A549 (cell line): Measurements from ENCODE around the gene EML4. TPM values are rescaled to one million over a fixed set of nuclear protein-coding genes. Genes with fewer than 3 reads are reported as not detected.

ENCODE experiments used
- ATAC-seq, 2 experiments: fragments of 200-7000 bp in 1 of 2; fragments of >200 bp in 1 of 2; cut with Nextera tagmentation in 1 of 2; cut with Tn5 transposase in 1 of 2; 3 replicates each; pipeline versions ENCODE4 v1.8.0 to v1.9.1; 2018 to 2020; ENCODE audit warnings: mild to moderate bottlenecking in 1 of 2, moderate library complexity in 1 of 2
- CTCF ChIA-PET: fragments of 300-600 bp; sonication (Branson Sonifier 250); formaldehyde crosslinking; extraction: SDS; loops from one replicate; lab custom pipeline; 2021; ENCODE audit warnings: antibody characterized with exemption, inconsistent platforms; lab: Yijun Ruan, JAX
- POLR2A ChIA-PET: fragments of 350-600 bp; formaldehyde crosslinking; extraction: SDS; loops from one replicate; lab custom pipeline; 2021; ENCODE audit warnings: antibody characterized with exemption, inconsistent platforms; lab: Yijun Ruan, JAX
- DNase-seq, 2 experiments: peaks; one replicate each; pipeline versions ENCODE4 v3.0.0 to v3.0.0-alpha.2; 2011 to 2016; ENCODE audit warnings: low read depth in 1 of 2, low spot score in 1 of 2
- FAIRE-seq: peaks from 2 replicates; lab custom pipeline; 2011; peaks lifted over from hg19 to GRCh38; lab: Jason Lieb, UNC
- H3K27ac ChIP-seq, 2 experiments: fragments of >200 bp; sonication (Bioruptor Twin); formaldehyde crosslinking; 3 replicates each; pipeline ENCODE4 v1.5.1; 2016 to 2017
- H3K4me1 ChIP-seq: fragments of >200 bp; sonication (Bioruptor Twin); formaldehyde crosslinking; 3 replicates; pipeline ENCODE4 v1.6.1; 2016
- H3K4me2 ChIP-seq: fragments of >200 bp; sonication (Bioruptor Twin); formaldehyde crosslinking; 3 replicates; pipeline ENCODE4 v1.6.1; 2016
- H3K4me3 ChIP-seq: fragments of >200 bp; sonication (Bioruptor Twin); formaldehyde crosslinking; 3 replicates; pipeline ENCODE4 v1.5.1; 2016
- H3K9me3 ChIP-seq: fragments of >200 bp; sonication (Bioruptor Twin); formaldehyde crosslinking; 3 replicates; pipeline ENCODE4 v1.6.1; 2016
- BHLHE40 ChIP-seq: IDR thresholded peaks from 2 replicates; pipeline ENCODE4 v1.6.1; 2012; ENCODE audit warnings: low read depth, low read length, inconsistent platforms
- CBX2 ChIP-seq: fragments of 200-600 bp; sonication (generic); IDR thresholded peaks from 2 replicates; pipeline ENCODE4 v1.6.1; 2016; ENCODE audit warnings: low read depth, mild to moderate bottlenecking, borderline replicate concordance
- CBX8 ChIP-seq: fragments of 200-600 bp; sonication (generic); IDR thresholded peaks from 2 replicates; pipeline ENCODE4 v1.6.1; 2016
- CHD2 ChIP-seq: fragments of 150-350 bp; IDR thresholded peaks from 2 replicates; pipeline ENCODE4 v1.6.1; 2014; ENCODE audit warnings: low read length; ENCODE audit not compliant: partially characterized antibody
- EHF ChIP-seq: fragments of 250-450 bp; sonication (Bioruptor Pico); IDR thresholded peaks from 2 replicates; pipeline ENCODE4 v1.5.0; 2020; ENCODE audit warnings: mild to moderate bottlenecking
- FOSL2 ChIP-seq, 2 experiments: fragments of 450-650 bp in 1 of 2; fragments of >200 bp in 1 of 2; sonication (Bioruptor Twin) in 1 of 2; formaldehyde crosslinking; IDR thresholded peaks; 2 replicates each; pipeline versions ENCODE4 v1.5.0 to v1.6.1; 2016 to 2020; ENCODE audit warnings: mild to moderate bottlenecking in 1 of 2, moderate library complexity in 1 of 2
- HEYL ChIP-seq: fragments of 250-450 bp; sonication (Bioruptor Pico); IDR thresholded peaks from 2 replicates; pipeline ENCODE4 v1.8.0; 2021; ENCODE audit warnings: mild to moderate bottlenecking, moderate library complexity
- HOXA7 ChIP-seq: fragments of 250-450 bp; sonication (Bioruptor Pico); IDR thresholded peaks from 2 replicates; pipeline ENCODE4 v1.5.0; 2020; ENCODE audit warnings: mild to moderate bottlenecking, moderate library complexity
- HOXB5 ChIP-seq: fragments of 250-450 bp; sonication (Bioruptor Pico); IDR thresholded peaks from 2 replicates; pipeline ENCODE4 v1.5.0; 2020; ENCODE audit warnings: mild to moderate bottlenecking, moderate library complexity
- JUN ChIP-seq, 2 experiments: fragments of >200 bp; sonication (Bioruptor Twin); formaldehyde crosslinking; IDR thresholded peaks; 2 replicates in 1 of 2; 3 replicates in 1 of 2; pipeline ENCODE4 v1.6.1; 2016 to 2017
- NR3C1 ChIP-seq: fragments of >200 bp; sonication (Bioruptor Twin); formaldehyde crosslinking; IDR thresholded peaks from 3 replicates; pipeline ENCODE4 v1.6.1; 2017
- PHF8 ChIP-seq: fragments of 200-600 bp; sonication (generic); IDR thresholded peaks from 2 replicates; pipeline ENCODE4 v1.6.1; 2016; ENCODE audit warnings: low read depth, mild to moderate bottlenecking, antibody characterized with exemption, moderate library complexity, borderline replicate concordance
- RARB ChIP-seq: fragments of 250-450 bp; sonication (Bioruptor Pico); IDR thresholded peaks from 2 replicates; pipeline ENCODE4 v1.8.0; 2021; ENCODE audit warnings: mild to moderate bottlenecking, moderate library complexity
- RNF2 ChIP-seq: fragments of 200-600 bp; sonication (generic); IDR thresholded peaks from 2 replicates; pipeline ENCODE4 v1.6.1; 2016; ENCODE audit warnings: low read depth, mild to moderate bottlenecking, antibody characterized with exemption, moderate library complexity, borderline replicate concordance
- WGBS: methylation state at CpG from one replicate; pipeline ENCODE4 v1.1.6; 2017; ENCODE audit errors: missing lambda C conversion rate; 5-methylcytosine and 5-hydroxymethylcytosine counted together
- polyA plus RNA-seq, 4 experiments: library from polyadenylated mRNA; depleted of rRNA in 3 of 4; stranded (reverse); fragments of >200 nt; fragmentation: RNase III in 1 of 4; extraction: RNeasy Plus Mini Kit Qiagen cat#74134 plus additional on column Dnase treatment in 1 of 4; gene quantifications; 2 replicates in 3 of 4; 3 replicates in 1 of 4; pipeline ENCODE4 v1.2.3, GENCODE V29; 2011 to 2017
- TF ChIP-seq, protein P1 (sequence below): fragments of 200-600 bp; sonication (generic); IDR thresholded peaks from 2 replicates; pipeline ENCODE4 v1.6.1; 2016; ENCODE audit warnings: antibody characterized with exemption, mild to moderate bottlenecking, moderate library complexity
- TF ChIP-seq, protein P2 (sequence below): fragments of >200 bp; sonication (Bioruptor Twin); formaldehyde crosslinking; IDR thresholded peaks from 3 replicates; pipeline ENCODE4 v1.5.1; 2016
- TF ChIP-seq, protein P3 (sequence below): fragments of 450-650 bp; IDR thresholded peaks from 2 replicates; pipeline ENCODE4 v1.6.1; 2014; ENCODE audit warnings: antibody characterized with exemption
- TF ChIP-seq, protein P4 (sequence below): fragments of 250-450 bp; sonication (Bioruptor Pico); IDR thresholded peaks from 2 replicates; pipeline ENCODE4 v1.5.0; 2021; ENCODE audit warnings: mild to moderate bottlenecking, moderate library complexity, borderline replicate concordance

Gene EML4
- polyA plus RNA-seq, 2 of the 4 experiments (the other 2 are of a cell fraction), result 34.6 to 130 TPM

DNA sequence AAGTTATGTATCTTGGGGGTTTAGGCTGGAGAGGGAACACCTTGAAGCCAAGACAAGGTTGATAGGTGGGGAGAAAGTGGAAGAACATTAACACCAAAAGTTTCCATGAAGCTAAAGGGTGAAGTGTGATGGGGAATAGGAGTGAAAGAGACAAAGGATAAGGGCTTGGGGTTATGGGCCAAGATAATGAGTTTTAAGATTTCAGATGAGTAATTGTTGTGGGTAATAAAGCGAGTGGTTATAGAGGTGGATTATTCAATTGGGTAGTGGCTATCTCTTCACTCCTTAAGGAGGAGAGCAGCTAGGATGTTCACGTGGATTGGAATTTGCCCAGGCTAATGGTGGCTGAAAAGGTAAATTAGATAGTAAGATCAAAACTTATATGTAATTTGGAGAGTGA, 29.8 kb downstream of the EML4 start:
- POLR2A ChIA-PET, result no interaction called here
- ATAC-seq (no peak), DNase-seq (no peak), FAIRE-seq (no peak)
- CTCF ChIA-PET, result interaction anchor here (2.2 kb wide), 1 partner anchor 112 kb away, joined by 6 read pairs; no protein-coding TSS in a partner anchor
- no peaks in the 10 kb centered on the region for H3K9me3 ChIP-seq
- H3K27ac ChIP-seq, result no peak overlapping the region
- no peak for TF ChIP-seq RARB (CRISPR knock-in tag)
- no peak for TF ChIP-seq HOXB5
- TF ChIP-seq RNF2, result no peak
- TF ChIP-seq HEYL, result no peak
- no peak for TF ChIP-seq PHF8
- no peak for TF ChIP-seq FOSL2 (IDR thresholded peaks at IDR 0.05)
- TF ChIP-seq FOSL2 (CRISPR knock-in tag; IDR thresholded peaks at IDR 0.05), result no peak
- no peak for TF ChIP-seq NR3C1
- TF ChIP-seq, protein P1, sequence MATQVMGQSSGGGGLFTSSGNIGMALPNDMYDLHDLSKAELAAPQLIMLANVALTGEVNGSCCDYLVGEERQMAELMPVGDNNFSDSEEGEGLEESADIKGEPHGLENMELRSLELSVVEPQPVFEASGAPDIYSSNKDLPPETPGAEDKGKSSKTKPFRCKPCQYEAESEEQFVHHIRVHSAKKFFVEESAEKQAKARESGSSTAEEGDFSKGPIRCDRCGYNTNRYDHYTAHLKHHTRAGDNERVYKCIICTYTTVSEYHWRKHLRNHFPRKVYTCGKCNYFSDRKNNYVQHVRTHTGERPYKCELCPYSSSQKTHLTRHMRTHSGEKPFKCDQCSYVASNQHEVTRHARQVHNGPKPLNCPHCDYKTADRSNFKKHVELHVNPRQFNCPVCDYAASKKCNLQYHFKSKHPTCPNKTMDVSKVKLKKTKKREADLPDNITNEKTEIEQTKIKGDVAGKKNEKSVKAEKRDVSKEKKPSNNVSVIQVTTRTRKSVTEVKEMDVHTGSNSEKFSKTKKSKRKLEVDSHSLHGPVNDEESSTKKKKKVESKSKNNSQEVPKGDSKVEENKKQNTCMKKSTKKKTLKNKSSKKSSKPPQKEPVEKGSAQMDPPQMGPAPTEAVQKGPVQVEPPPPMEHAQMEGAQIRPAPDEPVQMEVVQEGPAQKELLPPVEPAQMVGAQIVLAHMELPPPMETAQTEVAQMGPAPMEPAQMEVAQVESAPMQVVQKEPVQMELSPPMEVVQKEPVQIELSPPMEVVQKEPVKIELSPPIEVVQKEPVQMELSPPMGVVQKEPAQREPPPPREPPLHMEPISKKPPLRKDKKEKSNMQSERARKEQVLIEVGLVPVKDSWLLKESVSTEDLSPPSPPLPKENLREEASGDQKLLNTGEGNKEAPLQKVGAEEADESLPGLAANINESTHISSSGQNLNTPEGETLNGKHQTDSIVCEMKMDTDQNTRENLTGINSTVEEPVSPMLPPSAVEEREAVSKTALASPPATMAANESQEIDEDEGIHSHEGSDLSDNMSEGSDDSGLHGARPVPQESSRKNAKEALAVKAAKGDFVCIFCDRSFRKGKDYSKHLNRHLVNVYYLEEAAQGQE, result no peak
- no peak for TF ChIP-seq CBX2
- TF ChIP-seq, protein P2, sequence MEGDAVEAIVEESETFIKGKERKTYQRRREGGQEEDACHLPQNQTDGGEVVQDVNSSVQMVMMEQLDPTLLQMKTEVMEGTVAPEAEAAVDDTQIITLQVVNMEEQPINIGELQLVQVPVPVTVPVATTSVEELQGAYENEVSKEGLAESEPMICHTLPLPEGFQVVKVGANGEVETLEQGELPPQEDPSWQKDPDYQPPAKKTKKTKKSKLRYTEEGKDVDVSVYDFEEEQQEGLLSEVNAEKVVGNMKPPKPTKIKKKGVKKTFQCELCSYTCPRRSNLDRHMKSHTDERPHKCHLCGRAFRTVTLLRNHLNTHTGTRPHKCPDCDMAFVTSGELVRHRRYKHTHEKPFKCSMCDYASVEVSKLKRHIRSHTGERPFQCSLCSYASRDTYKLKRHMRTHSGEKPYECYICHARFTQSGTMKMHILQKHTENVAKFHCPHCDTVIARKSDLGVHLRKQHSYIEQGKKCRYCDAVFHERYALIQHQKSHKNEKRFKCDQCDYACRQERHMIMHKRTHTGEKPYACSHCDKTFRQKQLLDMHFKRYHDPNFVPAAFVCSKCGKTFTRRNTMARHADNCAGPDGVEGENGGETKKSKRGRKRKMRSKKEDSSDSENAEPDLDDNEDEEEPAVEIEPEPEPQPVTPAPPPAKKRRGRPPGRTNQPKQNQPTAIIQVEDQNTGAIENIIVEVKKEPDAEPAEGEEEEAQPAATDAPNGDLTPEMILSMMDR, result no peak
- no peak for TF ChIP-seq CBX8
- no peak for TF ChIP-seq HOXA7 (CRISPR knock-in tag)
- H3K4me1 ChIP-seq, result peaks cover 40% of the 10 kb centered on the region
- WGBS, result 93% methylated on average over 2 of the region's 2 CpGs
- H3K4me3 ChIP-seq, result no peak overlapping the region
- no peak overlapping the region for H3K4me2 ChIP-seq

DNA sequence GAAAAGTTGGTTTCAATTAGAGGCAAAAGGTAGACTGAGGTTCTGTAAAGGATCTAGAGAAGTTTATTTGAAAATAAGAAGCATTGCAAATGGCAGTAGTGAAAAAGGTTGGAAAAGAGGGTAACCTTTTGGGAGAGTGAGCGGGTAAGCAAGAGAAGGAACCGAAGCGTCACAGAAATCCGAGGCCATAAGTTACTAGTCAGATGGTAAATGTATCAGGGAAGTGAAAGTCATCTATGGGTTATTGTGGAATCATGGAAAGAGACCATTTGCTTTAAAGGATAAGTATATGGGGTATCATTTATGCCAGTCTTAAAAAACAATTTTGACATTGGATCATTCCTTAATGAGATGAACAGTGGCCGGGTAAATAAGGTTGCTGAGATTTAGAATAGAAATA, 30.5 kb downstream of the EML4 start:
- POLR2A ChIA-PET, result no interaction called here
- H3K4me3 ChIP-seq, result no peak overlapping the region
- no peak for ATAC-seq
- no peak for TF ChIP-seq FOSL2 (IDR thresholded peaks at IDR 0.05)
- TF ChIP-seq FOSL2 (CRISPR knock-in tag; IDR thresholded peaks at IDR 0.05), result no peak
- TF ChIP-seq HEYL, result no peak
- no peak for TF ChIP-seq EHF (CRISPR knock-in tag)
- no peak for TF ChIP-seq JUN (IDR thresholded peaks at IDR 0.05)
- no peak for TF ChIP-seq CHD2
- TF ChIP-seq HOXB5, result no peak
- TF ChIP-seq, protein P3, sequence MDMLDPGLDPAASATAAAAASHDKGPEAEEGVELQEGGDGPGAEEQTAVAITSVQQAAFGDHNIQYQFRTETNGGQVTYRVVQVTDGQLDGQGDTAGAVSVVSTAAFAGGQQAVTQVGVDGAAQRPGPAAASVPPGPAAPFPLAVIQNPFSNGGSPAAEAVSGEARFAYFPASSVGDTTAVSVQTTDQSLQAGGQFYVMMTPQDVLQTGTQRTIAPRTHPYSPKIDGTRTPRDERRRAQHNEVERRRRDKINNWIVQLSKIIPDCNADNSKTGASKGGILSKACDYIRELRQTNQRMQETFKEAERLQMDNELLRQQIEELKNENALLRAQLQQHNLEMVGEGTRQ, result no peak
- TF ChIP-seq BHLHE40, result no peak
- TF ChIP-seq, protein P4, sequence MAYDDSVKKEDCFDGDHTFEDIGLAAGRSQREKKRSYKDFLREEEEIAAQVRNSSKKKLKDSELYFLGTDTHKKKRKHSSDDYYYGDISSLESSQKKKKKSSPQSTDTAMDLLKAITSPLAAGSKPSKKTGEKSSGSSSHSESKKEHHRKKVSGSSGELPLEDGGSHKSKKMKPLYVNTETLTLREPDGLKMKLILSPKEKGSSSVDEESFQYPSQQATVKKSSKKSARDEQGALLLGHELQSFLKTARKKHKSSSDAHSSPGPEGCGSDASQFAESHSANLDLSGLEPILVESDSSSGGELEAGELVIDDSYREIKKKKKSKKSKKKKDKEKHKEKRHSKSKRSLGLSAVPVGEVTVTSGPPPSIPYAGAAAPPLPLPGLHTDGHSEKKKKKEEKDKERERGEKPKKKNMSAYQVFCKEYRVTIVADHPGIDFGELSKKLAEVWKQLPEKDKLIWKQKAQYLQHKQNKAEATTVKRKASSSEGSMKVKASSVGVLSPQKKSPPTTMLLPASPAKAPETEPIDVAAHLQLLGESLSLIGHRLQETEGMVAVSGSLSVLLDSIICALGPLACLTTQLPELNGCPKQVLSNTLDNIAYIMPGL (CRISPR knock-in tag), result no peak
- TF ChIP-seq, protein P2, result no peak
- TF ChIP-seq, all 56 proteins: peak for 0
- 95% methylated on average over 5 of the region's 5 CpGs for WGBS
- H3K4me1 ChIP-seq, result peaks cover 38% of the 10 kb centered on the region
- no peak overlapping the region for H3K4me2 ChIP-seq
- DNase-seq (no peak), FAIRE-seq (no peak)
- no peaks in the 10 kb centered on the region for H3K9me3 ChIP-seq
- no peak overlapping the region for H3K27ac ChIP-seq
- CTCF ChIA-PET, result no interaction called here
